GM12865 (cell line): ENCODE results near the gene FKBP1C.

Source experiments
- DNase-seq: peaks from one replicate; pipeline ENCODE4 v3.0.0; 2010; ENCODE audit warnings: low read depth
- H3K4me3 ChIP-seq: 2 replicates; pipeline ENCODE4 v1.5.1; 2011; ENCODE audit warnings: mild to moderate bottlenecking, low read depth, low read length, control low read depth
- TF ChIP-seq, protein P1 (sequence below): IDR thresholded peaks from 2 replicates; pipeline ENCODE4 v1.5.1; 2011; ENCODE audit warnings: low read length, control low read depth, low read depth, inconsistent platforms; ENCODE audit not compliant: insufficient read depth; ENCODE audit errors: missing control alignments

Gene FKBP1C

DNA sequence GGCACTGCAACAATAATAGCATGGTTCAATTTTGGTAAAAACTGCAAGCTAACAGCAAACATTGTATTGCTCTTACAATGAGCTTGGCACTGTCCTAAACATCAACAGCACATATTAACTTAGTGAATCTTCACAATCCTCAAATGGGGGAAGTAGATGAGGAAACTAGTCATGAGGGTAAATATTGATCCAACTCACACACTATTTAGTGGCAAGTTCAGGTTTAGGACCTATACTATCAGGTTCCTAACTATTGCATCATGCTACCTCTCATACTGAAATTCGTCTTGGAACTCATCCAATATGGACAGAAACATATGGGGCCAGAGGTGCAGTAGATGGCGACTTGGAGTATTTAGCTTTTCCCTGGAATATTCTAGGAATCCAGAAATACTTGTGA is 34.2 kb downstream of the FKBP1C start:
- DNase-seq = no peak
- no peak overlapping the region for H3K4me3 ChIP-seq
- TF ChIP-seq, protein P1, sequence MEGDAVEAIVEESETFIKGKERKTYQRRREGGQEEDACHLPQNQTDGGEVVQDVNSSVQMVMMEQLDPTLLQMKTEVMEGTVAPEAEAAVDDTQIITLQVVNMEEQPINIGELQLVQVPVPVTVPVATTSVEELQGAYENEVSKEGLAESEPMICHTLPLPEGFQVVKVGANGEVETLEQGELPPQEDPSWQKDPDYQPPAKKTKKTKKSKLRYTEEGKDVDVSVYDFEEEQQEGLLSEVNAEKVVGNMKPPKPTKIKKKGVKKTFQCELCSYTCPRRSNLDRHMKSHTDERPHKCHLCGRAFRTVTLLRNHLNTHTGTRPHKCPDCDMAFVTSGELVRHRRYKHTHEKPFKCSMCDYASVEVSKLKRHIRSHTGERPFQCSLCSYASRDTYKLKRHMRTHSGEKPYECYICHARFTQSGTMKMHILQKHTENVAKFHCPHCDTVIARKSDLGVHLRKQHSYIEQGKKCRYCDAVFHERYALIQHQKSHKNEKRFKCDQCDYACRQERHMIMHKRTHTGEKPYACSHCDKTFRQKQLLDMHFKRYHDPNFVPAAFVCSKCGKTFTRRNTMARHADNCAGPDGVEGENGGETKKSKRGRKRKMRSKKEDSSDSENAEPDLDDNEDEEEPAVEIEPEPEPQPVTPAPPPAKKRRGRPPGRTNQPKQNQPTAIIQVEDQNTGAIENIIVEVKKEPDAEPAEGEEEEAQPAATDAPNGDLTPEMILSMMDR = no peak

GRCh38 chr6:63245909-63246308 is 34.6 kb downstream of the FKBP1C start:
- TF ChIP-seq, protein P1 = peak; percentile 34
- no peak overlapping the region for H3K4me3 ChIP-seq
- DNase-seq = no peak

GRCh38 chr6:63246581-63246980 is 35.3 kb downstream of the FKBP1C start:
- TF ChIP-seq, protein P1 = no peak
- H3K4me3 ChIP-seq = no peak overlapping the region
- no peak for DNase-seq

DNA sequence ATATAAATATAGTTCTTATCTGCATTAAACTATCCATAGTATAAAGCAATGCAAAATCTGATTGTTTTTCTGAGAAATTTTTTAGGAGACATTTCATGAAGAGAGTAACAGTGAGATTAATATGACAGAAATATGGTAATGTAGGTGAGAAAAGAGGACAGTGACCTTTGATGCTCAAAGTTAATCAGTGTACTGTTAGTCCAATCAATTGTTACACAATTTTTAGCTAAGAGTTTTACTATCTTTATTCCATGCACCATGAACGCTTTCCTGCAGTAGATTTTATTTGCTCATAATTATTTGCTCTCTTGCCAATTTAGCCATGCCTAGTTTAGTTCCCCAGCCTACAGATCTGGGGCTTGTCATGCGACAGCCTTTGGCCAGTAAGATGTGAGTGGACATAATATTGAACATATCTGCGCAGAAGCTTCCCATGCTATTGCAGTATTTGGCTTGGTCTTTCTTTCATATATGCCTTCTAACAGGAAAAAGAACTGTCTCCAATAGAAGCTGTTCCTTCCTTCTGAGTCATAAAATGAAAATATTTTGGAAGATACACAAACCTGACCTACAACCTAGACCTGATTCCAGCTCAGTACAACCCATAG is 38.7 kb downstream of the FKBP1C start:
- TF ChIP-seq, protein P1 = no peak
- DNase-seq = no peak
- H3K4me3 ChIP-seq = no peak overlapping the region

DNA sequence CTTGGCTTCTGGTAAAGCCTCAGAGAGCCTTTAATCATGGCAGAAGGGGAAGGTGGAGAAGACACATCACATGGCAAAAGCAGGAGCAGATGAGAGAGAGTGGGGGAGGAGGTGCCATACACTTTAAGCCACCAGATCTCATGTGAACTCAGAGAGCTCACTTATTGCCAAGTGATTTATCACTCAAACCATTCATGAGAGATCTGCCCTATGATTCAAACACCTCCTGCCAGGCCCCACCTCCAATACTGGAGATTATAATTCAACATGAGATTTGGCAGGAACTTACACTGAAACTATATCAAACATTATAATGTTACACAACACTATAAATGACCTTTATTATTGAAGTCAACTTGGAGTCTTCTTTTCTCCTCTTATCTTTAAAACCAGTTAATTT is 47.9 kb downstream of the FKBP1C start:
- TF ChIP-seq, protein P1 = no peak
- DNase-seq = no peak
- no peak overlapping the region for H3K4me3 ChIP-seq

DNA sequence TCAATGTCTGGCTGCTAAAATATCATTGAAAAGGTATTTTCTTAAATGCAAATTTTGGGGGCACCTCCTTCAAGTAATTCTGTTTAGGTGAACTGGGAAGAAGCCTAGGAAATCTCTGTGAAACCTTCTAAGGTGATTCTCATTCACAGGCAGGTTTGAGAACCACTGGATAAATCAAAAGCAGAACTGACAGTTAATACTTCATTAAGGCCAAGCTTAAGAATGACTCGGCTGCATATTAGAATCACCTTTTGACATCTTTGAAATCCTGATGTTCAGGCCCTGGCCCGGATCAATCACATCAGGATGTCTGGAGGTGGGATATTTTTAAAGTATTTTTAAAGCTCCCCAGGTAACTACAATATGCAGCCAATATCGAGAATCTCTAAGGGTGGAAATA is 50.6 kb downstream of the FKBP1C start:
- DNase-seq = peak; percentile 10
- H3K4me3 ChIP-seq = no peak overlapping the region
- TF ChIP-seq, protein P1 = no peak
